CD4-positive, alpha-beta T cell treated with Interferon alpha-2 for 1 hour (primary cell): Measurements from ENCODE around the gene KAZN.
A peak's percentile ranks its signal among the peaks of the same experiment; 100 is the strongest.
"Not testable (repeated sequence)": the region's sequence is repeated elsewhere in the genome, so short reads cannot be mapped to it uniquely, and the experiment has no call there.

Experiments used
- DNase-seq, 2 donors: peaks; one replicate each; pipeline ENCODE4 v3.0.0-alpha.2; 2020 to 2022

KAZN gene

DNA sequence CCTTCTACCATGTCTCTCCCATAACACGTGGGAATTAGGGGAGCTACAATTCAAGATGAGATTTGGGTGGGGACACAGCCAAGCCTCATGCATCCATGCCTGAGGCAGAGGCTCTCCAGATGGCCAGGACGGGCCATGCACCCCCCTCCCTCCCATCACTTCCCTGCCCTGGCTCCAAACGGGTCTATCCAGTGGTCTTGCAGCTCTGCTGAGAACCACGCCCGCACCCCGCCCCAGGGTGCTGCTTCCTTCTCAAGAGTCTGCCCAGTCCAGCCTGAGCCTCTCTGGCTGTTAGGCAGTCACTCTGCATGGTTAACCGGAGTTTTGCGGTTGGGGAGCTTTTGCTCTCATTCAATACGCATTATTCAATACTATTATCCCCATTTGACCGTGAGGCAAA is 423.6 kb downstream of the KAZN start:
- no peak for DNase-seq

DNA sequence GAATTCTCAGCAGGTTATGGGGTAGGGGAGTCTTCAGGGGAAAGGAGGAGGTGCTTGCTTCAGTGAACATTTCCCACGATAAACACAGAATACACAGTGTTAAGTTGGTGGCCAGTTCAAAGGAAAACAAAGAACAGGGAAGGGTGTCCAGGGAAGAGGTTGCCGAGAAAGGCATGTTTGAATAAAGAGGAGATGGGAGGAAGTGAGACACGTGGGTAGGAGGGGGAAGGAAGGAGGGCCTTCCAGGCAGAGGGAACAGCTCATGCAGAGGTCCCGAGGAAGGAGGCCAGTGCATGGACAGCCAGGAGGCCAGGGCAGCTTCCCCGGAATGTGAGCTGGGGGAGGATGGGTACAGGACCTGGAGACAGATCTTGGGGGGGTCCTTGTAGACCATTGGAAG is 424.7 kb downstream of the KAZN start:
- no peak for DNase-seq

DNA sequence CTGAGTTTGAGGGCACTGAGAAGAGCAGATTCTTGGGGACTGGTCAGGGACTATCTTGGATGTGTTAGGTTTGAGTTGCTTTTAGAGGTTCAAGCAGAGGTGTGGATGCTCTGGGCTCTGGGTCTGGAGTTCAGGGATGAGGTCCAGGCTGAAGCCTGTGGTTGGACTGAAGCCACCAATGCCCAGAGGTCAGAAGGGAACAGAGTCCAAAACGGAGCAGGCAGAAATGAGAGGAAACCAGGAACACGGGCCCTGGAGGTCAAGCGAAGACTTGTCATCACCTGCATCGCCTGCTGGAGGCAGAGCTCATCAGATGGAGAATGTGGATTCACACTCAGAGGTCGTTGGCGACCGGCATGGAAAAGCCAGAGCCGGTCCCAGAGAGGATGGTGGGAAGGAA is 425.5 kb downstream of the KAZN start:
- DNase-seq = no peak

DNA sequence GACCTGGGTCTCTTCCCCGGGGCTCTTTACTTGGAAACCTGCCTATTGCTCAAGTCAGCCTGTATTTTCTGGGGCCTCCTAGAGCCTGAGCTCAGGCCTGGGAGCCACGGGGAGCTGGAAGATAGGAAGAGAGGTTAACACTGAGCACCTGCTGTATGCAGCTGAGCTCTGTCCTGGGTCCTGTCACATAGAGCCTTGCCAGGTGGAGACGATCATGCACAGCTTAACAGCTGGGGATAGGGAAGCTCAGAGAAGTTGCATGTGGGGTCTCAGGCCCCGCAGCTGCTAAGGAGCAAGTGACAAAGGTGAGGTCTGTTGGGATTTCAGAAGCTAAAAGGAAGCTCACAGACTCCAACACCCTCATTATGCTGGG is 427.6 kb downstream of the KAZN start:
- DNase-seq = no peak

DNA sequence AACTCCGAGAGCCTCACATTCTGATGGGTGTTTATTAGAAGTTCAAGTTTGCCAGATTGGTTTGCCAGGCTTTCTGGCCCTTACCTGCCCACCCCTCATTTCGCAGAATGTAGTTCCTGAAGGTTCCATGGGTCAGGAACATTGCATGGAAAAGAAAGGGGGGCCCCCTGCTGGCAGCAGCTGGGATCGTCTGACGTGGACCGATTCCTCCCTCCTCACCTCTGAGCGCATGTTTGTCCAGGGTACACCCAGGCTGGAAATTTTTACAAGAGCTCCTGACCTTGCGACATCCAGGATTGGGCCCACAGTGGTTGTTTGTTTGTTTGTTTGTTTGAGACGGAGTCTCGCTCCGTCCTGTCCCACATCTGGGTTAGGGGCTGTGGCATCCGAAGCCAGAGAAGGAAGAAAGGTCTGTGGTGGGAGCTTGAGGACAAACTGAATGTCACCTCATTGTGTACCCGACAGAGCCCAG is 429.1 kb downstream of the KAZN start:
- DNase-seq = no peak

DNA sequence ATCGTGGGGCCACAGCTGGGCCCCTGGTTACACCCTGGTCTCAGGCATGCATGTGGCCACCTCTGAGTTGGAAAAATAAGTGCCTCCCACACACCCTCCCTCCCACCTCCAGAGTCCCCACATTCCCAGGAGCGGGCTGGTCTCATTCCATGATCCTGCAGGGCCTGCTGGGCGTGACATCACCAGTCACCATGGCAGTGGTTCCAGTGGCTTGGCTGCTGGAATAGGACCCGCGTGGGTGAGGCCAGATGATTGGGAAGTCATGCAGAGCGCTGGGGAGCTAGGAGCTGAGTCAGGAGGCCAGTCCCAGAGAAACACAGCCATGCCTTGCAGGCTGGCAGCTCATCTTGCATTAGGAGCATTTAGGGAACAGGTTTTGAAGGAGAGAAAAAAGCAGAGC is 429.6 kb downstream of the KAZN start:
- no peak for DNase-seq

DNA sequence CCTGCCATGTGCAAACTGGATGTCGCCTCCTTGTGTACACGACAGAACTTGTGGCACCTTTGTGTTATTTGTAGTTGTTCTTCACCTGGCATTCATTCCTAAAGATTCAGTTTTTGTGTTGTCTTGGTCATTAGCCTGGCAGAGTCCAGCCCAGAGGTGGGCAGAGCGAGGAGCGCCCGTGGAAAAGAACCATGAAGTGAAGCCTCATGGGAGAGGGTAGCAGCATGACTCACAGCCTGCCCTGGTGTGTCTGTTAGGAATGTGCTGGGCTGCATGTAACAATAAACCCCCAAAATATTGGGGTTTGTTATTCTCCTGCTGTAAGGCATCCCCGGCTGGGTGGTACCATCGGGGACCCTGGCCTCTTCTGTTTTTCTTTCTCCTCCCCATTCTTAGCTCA is 430.1 kb downstream of the KAZN start:
- DNase-seq = no peak

DNA sequence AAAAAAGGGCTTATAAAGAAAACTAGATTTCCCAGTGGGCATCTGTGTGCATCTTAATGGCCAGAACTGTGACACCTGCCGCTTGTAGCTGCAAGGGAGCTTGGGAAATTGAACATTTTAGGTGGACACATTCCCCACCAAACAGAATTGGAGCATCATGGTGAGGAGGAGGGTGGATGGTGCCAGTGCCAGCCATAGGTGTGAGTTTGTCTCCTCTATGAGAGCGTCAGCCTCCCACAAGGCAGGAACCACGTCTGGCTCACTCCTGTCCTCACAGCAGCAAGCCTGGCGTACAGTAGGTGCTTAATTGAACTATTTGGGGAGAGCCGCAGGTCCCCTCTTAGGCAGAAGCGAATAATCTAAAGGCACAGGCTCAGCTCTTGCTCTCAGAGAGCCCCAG is 430.6 kb downstream of the KAZN start:
- no peak for DNase-seq

DNA sequence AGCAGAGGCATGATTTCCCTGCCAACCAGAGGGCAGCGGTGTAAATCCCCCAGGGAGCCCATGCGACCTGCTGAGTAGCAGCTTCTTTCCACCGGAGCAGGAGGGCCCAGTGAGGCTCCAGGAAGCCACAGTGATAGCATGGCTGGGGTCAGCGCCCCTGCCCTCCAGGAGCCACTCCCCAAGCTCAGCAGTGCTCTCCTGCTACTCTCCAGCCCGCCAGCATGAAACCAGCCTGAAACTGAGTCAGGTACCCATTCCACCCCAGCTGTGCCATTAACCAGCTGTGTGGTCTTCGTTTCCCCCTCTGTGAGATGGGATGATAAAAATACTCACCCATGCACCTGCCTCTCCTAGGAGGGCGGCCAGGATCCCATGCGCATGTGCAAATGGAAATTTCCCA is 431.3 kb downstream of the KAZN start:
- DNase-seq = no peak

DNA sequence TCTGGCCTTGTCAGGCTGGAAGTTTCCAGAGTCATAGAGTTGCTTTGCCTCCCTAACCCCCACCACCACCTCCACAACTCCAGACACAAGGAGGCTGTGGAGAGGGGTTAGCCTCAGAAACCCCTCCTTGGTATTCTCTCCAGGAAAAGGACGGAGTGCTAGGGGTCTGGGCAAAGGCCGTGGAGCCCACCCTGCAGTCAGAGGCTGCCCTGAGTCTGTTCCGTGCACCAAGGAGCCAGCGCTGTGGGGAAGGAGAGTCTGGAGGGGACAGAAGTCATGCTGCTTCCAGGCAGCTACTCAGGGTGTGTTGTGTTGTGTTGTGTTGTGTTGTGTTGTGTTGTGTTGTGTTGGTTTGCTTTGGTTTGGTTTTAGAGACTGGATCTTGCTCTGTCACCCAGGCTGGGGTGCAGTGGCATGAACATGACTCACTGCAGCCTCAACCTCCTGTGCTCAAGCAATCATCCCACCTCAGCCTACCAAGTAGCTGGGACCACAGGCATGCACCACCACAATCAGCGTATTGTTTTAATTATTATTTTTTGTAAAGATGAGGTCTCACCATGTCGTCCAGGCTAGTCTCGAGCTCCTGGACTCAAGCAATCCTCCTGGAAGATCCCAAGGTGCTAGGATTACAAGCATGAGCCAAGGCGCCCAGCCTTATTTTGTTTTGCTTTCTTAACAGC is 432.9 kb downstream of the KAZN start:
- no peak for DNase-seq

DNA sequence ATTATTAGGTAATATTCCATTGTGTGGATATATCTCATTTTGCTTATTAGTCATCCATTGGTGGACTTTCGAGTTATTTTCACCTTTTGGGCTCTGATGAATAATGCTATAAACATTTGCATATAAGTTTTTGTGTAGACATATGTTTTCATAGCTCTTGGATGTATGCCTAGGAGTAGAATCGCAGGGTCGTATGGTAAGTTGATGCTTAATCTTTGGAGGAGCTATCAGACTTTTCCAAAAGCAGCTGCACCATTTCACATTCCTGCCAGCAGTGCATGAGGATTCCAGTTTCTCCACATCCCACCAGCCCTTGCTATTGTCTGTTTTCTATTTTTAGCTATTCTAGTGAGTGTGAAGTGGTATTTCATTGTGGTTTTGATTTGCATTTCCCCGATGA is 434.8 kb downstream of the KAZN start:
- DNase-seq = no peak

DNA sequence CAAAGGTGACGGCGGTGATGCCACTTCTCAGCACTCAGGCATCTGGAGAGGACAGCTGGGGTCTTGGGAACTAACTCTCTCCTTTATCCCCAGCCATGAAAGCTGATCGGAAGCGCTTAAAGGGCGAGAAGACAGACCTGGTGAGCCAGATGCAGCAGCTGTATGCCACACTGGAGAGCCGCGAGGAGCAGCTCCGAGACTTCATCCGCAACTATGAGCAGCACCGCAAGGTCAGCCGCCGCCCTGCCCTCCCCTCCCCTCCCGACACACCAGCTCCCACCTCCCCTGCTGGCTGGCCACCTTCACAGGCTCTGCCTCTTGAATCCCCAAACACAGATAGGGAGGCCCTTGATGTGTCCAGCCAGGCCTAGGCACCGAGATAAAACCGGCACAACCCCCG is 436.2 kb downstream of the KAZN start:
- DNase-seq = no peak

DNA sequence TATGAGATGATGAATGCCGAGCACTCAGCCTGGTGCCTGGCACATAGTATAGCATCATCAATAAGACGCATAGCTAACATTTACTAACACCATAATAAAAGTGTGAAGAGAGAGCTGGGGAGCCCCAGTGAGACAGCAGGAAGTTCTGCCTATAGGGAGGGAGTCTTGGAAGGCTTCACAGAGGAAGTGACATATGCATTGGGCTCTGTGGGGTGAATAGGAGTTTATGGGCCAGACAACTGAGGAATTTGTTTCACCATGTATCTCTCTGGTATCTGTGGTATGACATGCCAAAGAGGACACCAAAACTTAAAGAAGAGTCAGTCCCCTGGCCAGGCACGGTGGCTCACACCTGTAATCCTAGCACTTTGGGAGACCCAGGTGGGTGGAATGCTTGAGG is 436.8 kb downstream of the KAZN start:
- no peak for DNase-seq

DNA sequence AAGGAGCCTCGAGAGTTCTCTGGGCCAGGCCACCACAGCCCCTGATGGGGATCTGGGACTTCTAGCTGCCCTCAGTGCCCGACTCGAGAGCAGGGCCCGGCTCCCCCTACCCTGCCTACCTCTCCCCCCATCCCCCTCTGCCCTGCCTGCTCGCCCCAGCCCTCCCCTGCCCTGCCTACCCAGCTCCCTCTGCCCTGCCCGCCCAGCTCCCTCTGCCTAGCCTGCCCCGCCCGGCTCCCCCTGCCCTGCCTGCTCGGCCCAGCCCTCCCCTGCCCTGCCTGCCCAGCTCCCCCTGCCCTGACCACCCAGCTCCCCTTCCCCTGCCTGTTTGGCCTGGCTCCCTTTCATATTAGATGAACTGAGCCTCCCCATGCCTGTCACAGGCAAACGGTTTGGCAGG is 437.6 kb downstream of the KAZN start:
- DNase-seq = no peak

DNA sequence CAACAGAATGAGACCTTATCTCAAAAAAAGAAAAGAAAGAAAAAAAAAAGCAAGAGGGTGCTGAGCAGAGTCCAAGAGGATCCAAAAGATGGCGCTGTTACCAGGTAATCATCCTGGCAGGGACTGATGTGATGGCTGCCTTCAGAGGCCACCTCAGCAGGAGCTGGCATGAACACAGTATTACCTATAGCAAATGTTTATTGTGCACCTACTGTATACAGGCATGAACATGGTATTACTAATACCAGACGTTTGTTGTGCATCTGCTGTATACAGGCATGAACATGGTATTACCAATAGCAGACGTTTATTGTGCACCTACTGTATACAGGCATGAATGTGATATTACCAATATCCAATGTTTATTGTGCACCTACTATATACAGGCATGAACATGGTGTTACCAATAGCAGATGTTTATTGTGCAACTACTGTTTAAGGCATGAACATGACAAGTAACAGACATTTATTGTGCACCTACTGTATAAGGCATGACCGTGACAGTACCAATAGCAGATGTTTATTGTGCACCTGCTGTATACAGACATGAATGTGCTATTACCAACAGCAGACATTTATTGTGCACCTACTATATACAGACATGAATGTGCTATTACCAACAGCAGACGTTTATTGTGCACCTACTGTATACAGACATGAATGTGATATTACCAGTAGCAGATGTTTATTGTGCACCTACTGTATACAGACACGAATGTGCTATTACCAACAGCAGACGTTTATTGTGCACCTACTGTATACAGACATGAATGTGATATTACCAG is 439.9 kb downstream of the KAZN start:
- peak in 1 of 2 donors; percentile 10 for DNase-seq

DNA sequence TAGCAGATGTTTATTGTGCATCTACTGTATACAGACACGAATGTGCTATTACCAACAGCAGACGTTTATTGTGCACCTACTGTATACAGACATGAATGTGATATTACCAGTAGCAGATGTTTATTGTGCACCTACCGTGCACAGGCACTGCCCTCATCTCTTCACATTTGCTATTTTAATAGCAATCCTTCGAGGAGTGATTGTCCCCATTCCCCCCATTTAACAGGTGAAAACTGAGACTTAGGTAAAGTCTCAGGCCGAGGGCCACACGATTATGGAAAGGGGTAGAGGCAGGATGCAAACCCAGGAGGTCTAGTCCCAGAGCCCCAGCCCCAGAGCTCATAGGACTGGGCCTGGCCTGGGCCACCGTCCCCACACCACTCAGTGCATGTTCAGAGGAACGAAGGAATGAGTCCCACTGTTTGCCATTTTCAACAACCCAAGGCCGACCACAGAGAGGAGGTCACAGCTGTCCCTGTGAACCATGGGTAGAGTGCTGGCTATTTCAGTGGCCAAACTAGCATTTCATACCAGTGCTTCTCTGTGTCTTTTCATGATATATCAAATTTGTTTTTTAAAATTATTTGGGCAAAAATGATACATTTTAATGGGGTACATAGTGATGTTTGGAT is 440.6 kb downstream of the KAZN start:
- no peak for DNase-seq

DNA sequence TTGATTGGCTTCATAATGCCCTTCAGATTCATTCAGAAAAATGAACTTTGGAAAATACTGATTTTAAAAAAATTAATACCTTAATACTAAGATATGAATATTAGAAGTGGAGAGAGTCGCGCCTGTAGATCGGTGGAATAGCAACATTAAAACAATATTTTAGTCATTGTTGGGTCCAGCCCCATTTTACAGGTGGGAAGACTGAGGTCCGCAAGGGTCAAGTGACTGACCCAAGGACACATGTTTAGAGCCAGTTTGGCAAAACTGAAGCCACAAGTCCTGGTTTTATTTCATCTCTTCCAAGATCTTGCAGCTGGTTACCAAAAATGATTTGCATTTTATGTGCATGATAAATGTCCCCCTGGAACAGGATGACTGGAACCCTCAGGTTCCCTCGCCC is 441.4 kb downstream of the KAZN start:
- DNase-seq = no peak

DNA sequence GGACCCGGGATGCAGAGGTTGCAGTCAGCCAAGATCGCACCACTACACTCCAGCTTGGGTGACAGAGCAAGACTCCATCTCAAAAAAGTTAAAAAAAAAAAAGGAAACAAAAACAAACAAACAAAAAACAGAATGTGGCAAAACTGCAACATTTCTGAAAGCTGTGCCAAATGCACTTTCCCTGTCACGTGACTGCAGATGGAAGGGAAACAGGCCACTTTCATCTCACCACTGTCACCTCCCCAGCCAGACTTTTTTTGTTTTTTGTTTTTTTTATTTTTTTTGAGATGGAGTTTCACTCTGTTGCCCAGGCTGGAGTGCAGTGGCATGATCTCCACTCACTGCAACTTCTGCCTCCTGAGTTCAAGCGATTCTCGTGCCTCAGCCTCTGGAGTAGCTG is 442.2 kb downstream of the KAZN start:
- not testable (repeated sequence) for DNase-seq

DNA sequence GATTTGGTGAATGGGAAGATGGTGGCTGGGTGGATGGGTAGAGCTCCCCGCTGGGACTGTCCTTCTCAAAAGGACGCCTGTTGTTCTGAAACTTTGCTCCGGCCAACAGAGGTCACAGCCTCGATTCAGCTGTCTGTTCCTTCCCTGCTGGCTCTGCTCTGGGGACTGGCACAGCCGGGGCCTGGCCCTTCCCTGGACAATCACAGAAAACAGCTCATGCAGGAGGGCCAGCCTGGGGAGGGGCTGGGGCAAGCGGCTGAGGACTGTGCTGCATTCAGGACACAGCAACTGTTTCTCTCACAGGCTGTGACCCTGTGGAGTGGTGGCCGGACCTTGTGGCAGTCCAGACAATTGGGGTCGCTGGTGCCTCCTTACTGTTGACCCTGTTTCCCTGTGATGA is 444.4 kb downstream of the KAZN start:
- no peak for DNase-seq

DNA sequence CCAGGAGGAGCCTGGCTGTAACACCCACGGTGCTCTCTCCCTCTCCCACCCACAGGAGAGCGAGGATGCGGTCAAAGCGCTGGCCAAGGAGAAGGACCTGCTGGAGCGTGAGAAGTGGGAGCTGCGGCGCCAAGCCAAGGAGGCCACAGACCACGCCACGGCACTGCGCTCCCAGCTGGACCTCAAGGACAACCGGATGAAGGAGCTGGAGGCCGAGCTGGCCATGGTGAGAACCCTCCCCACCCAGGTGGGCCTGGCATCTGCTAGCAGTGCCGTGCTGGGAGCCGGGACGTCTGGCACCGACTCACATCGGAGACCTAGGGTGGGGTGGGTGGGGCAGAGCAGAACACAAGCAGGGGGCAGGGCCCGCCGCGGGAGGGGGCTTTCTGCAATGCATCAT is 445.4 kb downstream of the KAZN start:
- DNase-seq = no peak

DNA sequence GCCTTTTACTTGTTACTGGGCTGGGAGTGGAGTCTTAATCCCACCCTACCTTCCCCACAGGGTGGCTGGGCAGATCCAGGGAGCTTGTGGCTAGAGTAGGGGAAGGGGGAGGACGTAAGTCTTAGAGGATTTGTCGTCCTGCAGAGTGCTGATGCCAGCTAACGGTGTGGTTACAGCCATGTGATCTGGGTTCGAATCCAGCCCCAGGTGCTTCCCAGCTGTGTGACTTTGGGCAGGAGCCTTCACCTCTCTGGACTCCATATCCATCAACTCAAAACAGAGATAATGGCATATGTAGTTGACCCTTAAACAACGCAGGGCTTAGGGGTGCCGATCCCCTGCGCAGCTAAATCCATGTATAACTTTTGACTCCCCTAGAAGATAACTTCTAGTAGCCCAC is 446.6 kb downstream of the KAZN start:
- no peak for DNase-seq

DNA sequence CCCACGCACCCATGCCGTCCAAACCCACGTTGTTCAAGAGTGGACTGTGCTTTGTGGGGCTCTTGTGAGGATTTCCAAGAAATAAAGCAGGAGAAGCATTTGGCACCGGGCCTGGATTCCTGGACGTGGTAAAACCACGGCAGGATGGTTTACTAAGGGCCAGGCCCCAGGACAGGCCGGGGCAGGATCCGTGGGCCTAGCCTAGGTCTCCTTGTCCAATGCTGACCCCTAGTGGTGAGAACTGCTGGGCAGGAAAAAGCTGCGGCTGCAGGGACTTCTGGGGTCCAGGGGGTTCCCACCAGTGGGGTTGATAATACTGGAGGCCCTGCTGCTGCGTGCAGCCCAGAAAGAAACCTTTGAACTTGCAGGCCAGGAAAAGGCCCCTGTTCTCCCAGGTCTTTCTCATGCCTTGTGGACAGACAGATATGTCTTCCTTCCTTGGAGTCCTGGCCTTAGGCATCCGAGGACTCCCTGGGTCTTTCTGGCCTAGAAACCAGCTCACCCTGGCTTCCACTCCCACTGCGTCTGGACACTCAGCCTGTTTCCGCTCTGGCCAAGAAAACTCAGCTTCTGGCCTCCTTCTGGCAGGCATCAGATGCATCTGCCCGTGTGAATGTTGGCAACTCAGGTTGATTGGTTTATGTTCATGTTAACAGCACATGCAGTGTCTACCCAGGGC is 448.1 kb downstream of the KAZN start:
- DNase-seq = peak; percentile 38 to 45

DNA sequence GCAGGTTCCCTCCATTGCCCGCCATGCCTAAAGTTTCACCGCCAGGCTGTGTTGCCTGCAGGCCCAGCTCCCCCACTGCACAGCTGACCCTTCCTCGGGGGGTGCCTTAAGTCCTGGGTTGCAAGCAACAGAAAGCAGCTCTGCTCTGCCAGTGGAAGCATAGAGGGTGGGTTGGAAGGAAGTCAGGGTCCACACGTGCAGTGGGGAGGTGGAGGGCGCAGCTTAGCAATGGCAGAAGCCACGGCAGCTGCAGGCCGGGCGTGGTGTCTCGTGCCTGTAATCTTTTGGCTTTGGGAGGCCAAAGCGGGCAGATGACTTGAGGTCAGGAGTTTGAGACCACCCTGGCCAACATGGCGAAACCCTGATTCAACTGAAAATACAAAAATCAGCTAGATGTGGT is 448.8 kb downstream of the KAZN start:
- no peak for DNase-seq
